K562 (cell line): ENCODE measurements around the gene HDGFL2. TPM values are rescaled to one million over a fixed set of nuclear protein-coding genes. Genes with fewer than 3 reads are reported as not detected.

Experiments
- ATAC-seq: fragments of 200-7000 bp; cut with Tn5 transposase; 3 replicates; pipeline ENCODE4 v1.9.1; 2020; ENCODE audit warnings: moderate library complexity
- BruUV-seq: library from RNA; stranded (reverse); fragments of 400-500 nt; replicated peaks from 2 replicates; lab custom pipeline; 2021; lab: Mats Ljungman, UMichigan
- CTCF ChIA-PET: fragments of 300-600 bp; formaldehyde crosslinking; extraction: SDS; loops from one replicate; lab custom pipeline; 2021; ENCODE audit warnings: low intra/inter-chr PET ratio; lab: Yijun Ruan, JAX
- POLR2A ChIA-PET: fragments of 300-600, 350-650 bp; sonication (Branson Sonifier 250); formaldehyde crosslinking; extraction: SDS; loops from one replicate; lab custom pipeline; 2021; ENCODE audit warnings: antibody characterized with exemption, inconsistent platforms; lab: Yijun Ruan, JAX
- DNase-seq, 4 experiments: peaks; one replicate each; pipeline versions ENCODE4 v3.0.0 to v3.0.0-alpha.2; 2011 to 2018; ENCODE audit warnings: low spot score in 3 of 4, mixed read lengths in 3 of 4; ENCODE audit errors: extremely low read depth in 1 of 4
- FAIRE-seq: peaks from 2 replicates; lab custom pipeline; 2011; peaks lifted over from hg19 to GRCh38; lab: Jason Lieb, UNC
- H2AFZ ChIP-seq: 2 replicates; pipeline ENCODE4 v1.6.0; 2011; ENCODE audit warnings: low read depth, low read length, control low read depth, inconsistent platforms
- H3K27ac ChIP-seq: fragments of 200-600 bp; 3 replicates; pipeline ENCODE4 v1.8.0; 2011; ENCODE audit warnings: low read depth, mild to moderate bottlenecking, control low read depth, inconsistent platforms, low read length, moderate library complexity, mixed read lengths; ENCODE audit errors: extremely low read depth
- H3K27me3 ChIP-seq, 2 experiments: fragments of 300-600 bp in 1 of 2; 2 replicates in 1 of 2; 3 replicates in 1 of 2; pipeline versions ENCODE4 v1.6.0 to v1.8.0; 2011; ENCODE audit warnings: inconsistent platforms in 2 of 2, low read length in 2 of 2, mild to moderate bottlenecking in 1 of 2, mixed read lengths in 1 of 2, moderate library complexity in 1 of 2; ENCODE audit not compliant: control insufficient read depth in 2 of 2, insufficient read depth in 2 of 2
- H3K36me3 ChIP-seq: fragments of 300-600 bp; 3 replicates; pipeline ENCODE4 v1.8.0; 2011; ENCODE audit warnings: mild to moderate bottlenecking, low read length, inconsistent platforms; ENCODE audit not compliant: control insufficient read depth, insufficient read depth
- H3K4me1 ChIP-seq, 2 experiments: fragments of 200-600 bp in 1 of 2; replicated peaks in 1 of 2; 2 replicates in 1 of 2; 3 replicates in 1 of 2; pipeline versions ENCODE4 v1.5.1 to v1.8.0; 2011; ENCODE audit warnings: inconsistent platforms in 2 of 2, low read length in 2 of 2, mild to moderate bottlenecking in 1 of 2, mixed read lengths in 1 of 2, moderate library complexity in 1 of 2; ENCODE audit not compliant: control insufficient read depth in 2 of 2, insufficient read depth in 2 of 2
- H3K4me2 ChIP-seq: 2 replicates; pipeline ENCODE4 v1.6.1; 2011; ENCODE audit warnings: low read length, control low read depth, inconsistent platforms, mixed read lengths; ENCODE audit not compliant: insufficient read depth
- H3K4me3 ChIP-seq: fragments of 200-600 bp; sonication (generic), shearing (Covaris generic); 2 replicates; pipeline ENCODE4 v1.5.1; 2016; ENCODE audit warnings: control low read depth, inconsistent platforms
- H3K79me2 ChIP-seq: fragments of 200-600 bp; 3 replicates; pipeline ENCODE4 v1.8.0; 2011; ENCODE audit warnings: low read length, inconsistent platforms; ENCODE audit not compliant: control insufficient read depth, insufficient read depth
- H3K9ac ChIP-seq, 2 experiments: 2 replicates each; pipeline versions ENCODE4 v1.6.0 to v1.6.1; 2011; ENCODE audit warnings: low read depth in 2 of 2, low read length in 2 of 2, control low read depth in 1 of 2, inconsistent platforms in 1 of 2, mild to moderate bottlenecking in 1 of 2, mixed read lengths in 1 of 2; ENCODE audit not compliant: insufficient read depth in 1 of 2
- H3K9me1 ChIP-seq: one replicate; pipeline ENCODE4 v1.6.0; 2011; ENCODE audit warnings: inconsistent platforms, mild to moderate bottlenecking, low read length, moderate library complexity; ENCODE audit not compliant: control insufficient read depth, insufficient read depth
- H3K9me3 ChIP-seq: replicated peaks from 2 replicates; pipeline ENCODE4 v1.5.1; 2011; ENCODE audit warnings: low read depth, low read length, inconsistent platforms; ENCODE audit not compliant: control insufficient read depth, insufficient read depth
- H4K20me1 ChIP-seq: replicated peaks from 2 replicates; pipeline ENCODE4 v1.6.1; 2011; ENCODE audit warnings: low read length, inconsistent platforms, mixed read lengths; ENCODE audit not compliant: control insufficient read depth, insufficient read depth
- CBFA2T2 ChIP-seq: fragments of 450-650 bp; conservative IDR thresholded peaks from 2 replicates; pipeline ENCODE4 v1.6.1; 2017; ENCODE audit warnings: mild to moderate bottlenecking
- DPF2 ChIP-seq: fragments of 450-650 bp; IDR thresholded peaks from 2 replicates; pipeline ENCODE4 v1.6.1; 2016
- ELF2 ChIP-seq: fragments of 250-450 bp; sonication (Bioruptor Pico); IDR thresholded peaks from 2 replicates; pipeline ENCODE4 v1.5.0; 2021; ENCODE audit warnings: mild to moderate bottlenecking
- ERF ChIP-seq: fragments of 450-650 bp; formaldehyde crosslinking; IDR thresholded peaks from 2 replicates; pipeline ENCODE4 v1.4.0; 2020; ENCODE audit warnings: mild to moderate bottlenecking, mixed read lengths
- ETV5 ChIP-seq: sonication (generic); formaldehyde crosslinking; IDR thresholded peaks from 2 replicates; pipeline ENCODE4 v1.4.0; 2020; ENCODE audit warnings: low read depth, mild to moderate bottlenecking, missing genetic modification reagents
- HDAC2 ChIP-seq: fragments of 450-650 bp; IDR thresholded peaks from 2 replicates; pipeline ENCODE4 v1.6.1; 2016; ENCODE audit warnings: mild to moderate bottlenecking
- HLTF ChIP-seq: fragments of 450-650 bp; IDR thresholded peaks from 2 replicates; pipeline ENCODE4 v1.6.1; 2016
- IFI16 ChIP-seq: fragments of 250-450 bp; sonication (Bioruptor Pico); IDR thresholded peaks from 2 replicates; pipeline ENCODE4 v2.1.2; 2022; ENCODE audit warnings: mild to moderate bottlenecking, inconsistent platforms
- KLF1 ChIP-seq: fragments of 450-650 bp; IDR thresholded peaks from 2 replicates; pipeline ENCODE4 v1.6.1; 2016; ENCODE audit warnings: missing genetic modification characterization, missing compliant biosample characterization
- MAFF ChIP-seq: IDR thresholded peaks from 2 replicates; pipeline ENCODE4 v1.6.1; 2012; ENCODE audit warnings: low read length, improper control_type of control experiment
- MAZ ChIP-seq, 2 experiments: fragments of 450-650 bp in 1 of 2; sonication (generic) in 1 of 2; formaldehyde crosslinking; IDR thresholded peaks in 1 of 2; conservative IDR thresholded peaks in 1 of 2; 2 replicates each; pipeline versions ENCODE4 v1.4.0 to v1.5.0; 2020; ENCODE audit warnings: mild to moderate bottlenecking in 1 of 2, missing genetic modification reagents in 1 of 2
- SIX5 ChIP-seq, 2 experiments: IDR thresholded peaks; 2 replicates each; pipeline ENCODE4 v1.6.1; 2011; ENCODE audit warnings: low read length in 2 of 2, borderline replicate concordance in 1 of 2, low read depth in 1 of 2, mild to moderate bottlenecking in 1 of 2, moderate library complexity in 1 of 2; ENCODE audit not compliant: insufficient read depth in 1 of 2
- SRF ChIP-seq, 2 experiments: fragments of 250-450, 450-650 bp in 1 of 2; sonication (Bioruptor Pico) in 1 of 2; sonication (generic) in 1 of 2; formaldehyde crosslinking; IDR thresholded peaks; 2 replicates each; pipeline versions ENCODE4 v1.5.0 to v1.5.1; 2020 to 2022; ENCODE audit warnings: mild to moderate bottlenecking in 1 of 2, missing genetic modification reagents in 1 of 2
- TFE3 ChIP-seq: fragments of 450-650 bp; formaldehyde crosslinking; IDR thresholded peaks from 2 replicates; pipeline ENCODE4 v1.4.0; 2020; ENCODE audit warnings: mild to moderate bottlenecking, mixed read lengths
- ZEB2 ChIP-seq: fragments of 450-650 bp; IDR thresholded peaks from 2 replicates; pipeline ENCODE4 v1.6.1; 2016
- WGBS: fragments of 100-300 bp; shearing (Covaris generic); methylation state at CpG from one replicate; pipeline ENCODE4 v1.1.6; 2016; ENCODE audit warnings: low coverage, mixed read lengths; ENCODE audit not compliant: insufficient coverage; ENCODE audit errors: missing lambda C conversion rate; 5-methylcytosine and 5-hydroxymethylcytosine counted together
- in situ Hi-C: fragments of 300-500 bp; cut with MboI; formaldehyde crosslinking; loops from 4 replicates; pipeline ENCODE4 v1.15.0; 2018; ENCODE audit warnings: inconsistent platforms, mixed read lengths
- intact Hi-C: fragments of 100-400 bp; cut with micrococcal nuclease; formaldehyde crosslinking; loops from 2 replicates; pipeline ENCODE4 v1.14.2; 2022
- polyA plus RNA-seq, 8 experiments: library from polyadenylated mRNA; depleted of rRNA in 4 of 8; stranded (reverse) in 5 of 8; unstranded in 3 of 8; fragments of >200 nt; fragmentation: Nextera tagmentation in 2 of 8; fragmentation: Illumina TruSeq in 1 of 8; extraction: Ambion mirVana in 2 of 8; extraction: Trizol in 1 of 8; gene quantifications; 2 replicates each; pipeline versions ENCODE4 v1.2.1 to v1.2.3, GENCODE V29; 2011 to 2014; ENCODE audit warnings: inconsistent platforms in 1 of 8, missing spikeins in 1 of 8
- total RNA-seq, 7 experiments: library from RNA; depleted of rRNA in 6 of 7; stranded (reverse); fragments of >200 nt in 6 of 7; fragmentation: Illumina TruSeq in 2 of 7; extraction: Trizol in 2 of 7; gene quantifications; 2 replicates each; pipeline versions ENCODE4 v1.2.1 to v1.2.3, GENCODE V29; 2011 to 2021; ENCODE audit warnings: low replicate concordance in 1 of 7
- TF ChIP-seq, protein P1 (sequence below): fragments of 200-800 bp; sonication (Bioruptor generic); IDR thresholded peaks from 2 replicates; pipeline ENCODE4 v1.6.1; 2016; ENCODE audit warnings: missing genetic modification characterization, missing compliant biosample characterization

The HDGFL2 gene
- total and polyA plus RNA-seq, 9 of the 15 experiments (the other 6 are each of a cell fraction or from before 2014, with no cell fraction given), result 0.13 to 61.7 (median 16.0) TPM

DNA sequence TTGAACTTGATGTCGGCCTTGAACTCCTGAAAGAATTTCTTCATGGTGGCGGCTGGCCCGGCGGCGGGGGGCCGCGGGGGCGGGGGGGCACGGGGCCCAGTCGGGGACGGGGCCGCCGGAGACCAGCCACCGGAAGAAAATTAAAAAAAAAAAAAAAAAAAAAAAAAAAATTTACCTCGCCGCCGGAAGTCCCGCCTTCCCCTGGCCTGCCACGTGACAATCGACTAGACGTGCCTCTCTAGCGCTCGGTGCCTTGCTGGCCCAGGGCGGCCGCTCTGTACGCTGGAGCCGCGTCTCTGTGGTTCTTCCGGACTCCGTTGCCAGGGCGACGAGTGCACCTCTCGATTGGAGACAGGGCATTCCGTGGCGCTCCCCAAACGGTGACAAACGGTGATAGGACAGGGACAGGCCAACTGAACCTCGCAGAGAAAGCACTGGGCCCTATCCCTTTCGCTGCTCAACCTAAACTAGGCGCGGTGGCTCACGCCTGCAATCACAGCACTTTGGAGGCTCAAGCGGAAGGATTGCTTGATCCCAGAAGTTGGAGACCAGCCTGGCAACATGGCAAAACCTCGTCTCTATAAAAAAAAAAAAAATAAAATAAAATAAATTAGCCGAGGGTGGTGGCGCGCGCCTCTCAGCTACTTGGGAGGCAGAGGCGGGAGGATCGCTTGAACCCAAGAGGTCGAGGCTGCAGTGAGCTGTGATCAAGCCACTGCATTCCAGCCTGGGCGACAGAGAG, 14.3 kb upstream of the HDGFL2 start, which contains the start of gene UBXN6:
Gene UBXN6, minus strand, starts transcription at position 141 of the 742 bp plus-strand sequence. Its CDS starts 97 bp downstream, at position 44.
- Histone ChIP-seq H3K9me1 (peaks cover 2% of the 10 kb centered on the region), H3K27ac (peak within 1 kb of the TSS; percentile 76), H3K79me2 (peaks cover 34% of the 10 kb centered on the region), H4K20me1 (peaks cover 5% of the 10 kb centered on the region; the same call in 1 of the 2 replicates), H2AFZ (peak within 1 kb of the TSS; percentile 66), H3K27me3 (no peaks in the 10 kb centered on the region), H3K4me2 (peak within 1 kb of the TSS; percentile 96), H3K36me3 (peaks cover 20% of the 10 kb centered on the region; the same call in 2 of the 3 replicates), H3K9me3 (no peaks in the 10 kb centered on the region), H3K4me3 (peak within 1 kb of the TSS; percentile 67), H3K4me1 (peaks cover 21 to 52% of the 10 kb centered on the region in 2 experiments), H3K9ac (peak within 1 kb of the TSS; percentile 76 to 87)
- POLR2A ChIA-PET, result interaction anchor here (0.5 to 6.3 kb wide), 3 partner anchors 13 to 472 kb away, joined by 3 to 60 read pairs (median 44); partner anchors contain the start of gene HDGFL2
- CTCF ChIA-PET, result no interaction called here
- no TSS peak for BruUV-seq
- ATAC-seq, result peak; percentile 77
- peak; percentile 84 to 99 (median 92) for DNase-seq
- intact Hi-C loops (no loop called here), in situ Hi-C loops (no loop called here)
- peak; percentile 99 for FAIRE-seq
- 25% methylated on average over 32 of the region's 52 CpGs for WGBS
- TF ChIP-seq DPF2 (no peak; the same call in 1 of the 2 replicates), MAZ (CRISPR knock-in tag; conservative IDR thresholded peaks at IDR 0.05 in 1 of 2, IDR thresholded peaks at IDR 0.05 in 1 of 2) (peak in 1 of 2 experiments; percentile 59; a peak in 1 of 4 replicates), IFI16 (no peak), MAFF (no peak), CBFA2T2 (peak; percentile 68), SRF (CRISPR knock-in tag; IDR thresholded peaks at IDR 0.05) (0 out of 4 replicates have a peak, but pooled peaks of 1 of the 2 experiments have one; percentile 25), HLTF (no peak), HDAC2 (peak; percentile 41; the same call in 1 of the 2 replicates), KLF1 (tag) (peak; percentile 73), ERF (CRISPR knock-in tag) (0 out of 2 replicates have a peak, but pooled peaks have one; percentile 26), ETV5 (CRISPR knock-in tag) (peak; percentile 97), ZEB2 (no peak), TFE3 (CRISPR knock-in tag) (peak; percentile 82), SIX5 (IDR thresholded peaks at IDR 0.05; ENCODE audit: borderline replicate concordance in 1 of 2, insufficient read depth in 1 of 2, low read depth in 1 of 2, low read length in 2 of 2) (peak in 1 of 2 experiments; percentile 9; a peak in 1 of 4 replicates), ELF2 (peak; percentile 92)
- TF ChIP-seq, protein P1, sequence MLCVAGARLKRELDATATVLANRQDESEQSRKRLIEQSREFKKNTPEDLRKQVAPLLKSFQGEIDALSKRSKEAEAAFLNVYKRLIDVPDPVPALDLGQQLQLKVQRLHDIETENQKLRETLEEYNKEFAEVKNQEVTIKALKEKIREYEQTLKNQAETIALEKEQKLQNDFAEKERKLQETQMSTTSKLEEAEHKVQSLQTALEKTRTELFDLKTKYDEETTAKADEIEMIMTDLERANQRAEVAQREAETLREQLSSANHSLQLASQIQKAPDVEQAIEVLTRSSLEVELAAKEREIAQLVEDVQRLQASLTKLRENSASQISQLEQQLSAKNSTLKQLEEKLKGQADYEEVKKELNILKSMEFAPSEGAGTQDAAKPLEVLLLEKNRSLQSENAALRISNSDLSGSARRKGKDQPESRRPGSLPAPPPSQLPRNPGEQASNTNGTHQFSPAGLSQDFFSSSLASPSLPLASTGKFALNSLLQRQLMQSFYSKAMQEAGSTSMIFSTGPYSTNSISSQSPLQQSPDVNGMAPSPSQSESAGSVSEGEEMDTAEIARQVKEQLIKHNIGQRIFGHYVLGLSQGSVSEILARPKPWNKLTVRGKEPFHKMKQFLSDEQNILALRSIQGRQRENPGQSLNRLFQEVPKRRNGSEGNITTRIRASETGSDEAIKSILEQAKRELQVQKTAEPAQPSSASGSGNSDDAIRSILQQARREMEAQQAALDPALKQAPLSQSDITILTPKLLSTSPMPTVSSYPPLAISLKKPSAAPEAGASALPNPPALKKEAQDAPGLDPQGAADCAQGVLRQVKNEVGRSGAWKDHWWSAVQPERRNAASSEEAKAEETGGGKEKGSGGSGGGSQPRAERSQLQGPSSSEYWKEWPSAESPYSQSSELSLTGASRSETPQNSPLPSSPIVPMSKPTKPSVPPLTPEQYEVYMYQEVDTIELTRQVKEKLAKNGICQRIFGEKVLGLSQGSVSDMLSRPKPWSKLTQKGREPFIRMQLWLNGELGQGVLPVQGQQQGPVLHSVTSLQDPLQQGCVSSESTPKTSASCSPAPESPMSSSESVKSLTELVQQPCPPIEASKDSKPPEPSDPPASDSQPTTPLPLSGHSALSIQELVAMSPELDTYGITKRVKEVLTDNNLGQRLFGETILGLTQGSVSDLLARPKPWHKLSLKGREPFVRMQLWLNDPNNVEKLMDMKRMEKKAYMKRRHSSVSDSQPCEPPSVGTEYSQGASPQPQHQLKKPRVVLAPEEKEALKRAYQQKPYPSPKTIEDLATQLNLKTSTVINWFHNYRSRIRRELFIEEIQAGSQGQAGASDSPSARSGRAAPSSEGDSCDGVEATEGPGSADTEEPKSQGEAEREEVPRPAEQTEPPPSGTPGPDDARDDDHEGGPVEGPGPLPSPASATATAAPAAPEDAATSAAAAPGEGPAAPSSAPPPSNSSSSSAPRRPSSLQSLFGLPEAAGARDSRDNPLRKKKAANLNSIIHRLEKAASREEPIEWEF (CRISPR knock-in tag), result no peak
